T-helper 1 cell treated with Interleukin-12 subunit alpha and Interleukin-12 subunit beta and Interleukin-4 antibody, amounts not matched to agents 30 μg/mL and 1 μg/mL, for 36 hours (primary cell): ENCODE data around the gene GOLGA8A.
A peak's percentile ranks its signal among the peaks of the same experiment; 100 is the strongest.

Experiments used
- H3K27ac Mint-ChIP-seq: one replicate; pipeline ENCODE4 v1.8.0; 2021; ENCODE audit warnings: mild to moderate bottlenecking, mixed read lengths
- H3K27me3 Mint-ChIP-seq: one replicate; pipeline ENCODE4 v1.8.0; 2021; ENCODE audit warnings: low read depth, mixed read lengths
- H3K36me3 Mint-ChIP-seq: one replicate; pipeline ENCODE4 v1.8.0; 2021; ENCODE audit warnings: low read depth, mixed read lengths
- H3K4me1 Mint-ChIP-seq: one replicate; pipeline ENCODE4 v1.8.0; 2021; ENCODE audit warnings: low read depth, mixed read lengths
- H3K4me3 Mint-ChIP-seq: one replicate; pipeline ENCODE4 v1.8.0; 2021; ENCODE audit warnings: mild to moderate bottlenecking, moderate library complexity, mixed read lengths
- H3K9me3 Mint-ChIP-seq: one replicate; pipeline ENCODE4 v1.8.0; 2021; ENCODE audit warnings: mixed read lengths

Gene GOLGA8A

GRCh38 chr15:34437687-34438086 is at the start of gene GOLGA8A:
TSS of gene GOLGA8A (minus strand) at chr15:34437808. CDS start at chr15:34389691, 48,117 bp downstream.
- H3K27me3 Mint-ChIP-seq = peaks cover 17% of the 10 kb centered on the region
- H3K9me3 Mint-ChIP-seq = no peaks in the 10 kb centered on the region
- peaks cover 24% of the 10 kb centered on the region for H3K4me1 Mint-ChIP-seq
- H3K36me3 Mint-ChIP-seq = peaks cover 19% of the 10 kb centered on the region
- peak within 1 kb of the TSS; percentile 95 for H3K4me3 Mint-ChIP-seq
- H3K27ac Mint-ChIP-seq = peak within 1 kb of the TSS; percentile 94

GRCh38 chr15:34483644-34484043 is 46.0 kb upstream of the GOLGA8A start:
- Mint-ChIP-seq H3K9me3 (no peaks in the 10 kb centered on the region), H3K27ac (no peak overlapping the region), H3K4me3 (no peak overlapping the region), H3K36me3 (no peaks in the 10 kb centered on the region), H3K4me1 (no peaks in the 10 kb centered on the region), H3K27me3 (peaks cover 70% of the 10 kb centered on the region)

GRCh38 chr15:34481370-34481769 is 43.8 kb upstream of the GOLGA8A start:
- H3K9me3 Mint-ChIP-seq = no peaks in the 10 kb centered on the region
- peaks cover 74% of the 10 kb centered on the region for H3K27me3 Mint-ChIP-seq
- H3K27ac Mint-ChIP-seq = no peak overlapping the region
- H3K4me1 Mint-ChIP-seq = no peaks in the 10 kb centered on the region
- H3K36me3 Mint-ChIP-seq = no peaks in the 10 kb centered on the region
- no peak overlapping the region for H3K4me3 Mint-ChIP-seq

- Mint-ChIP-seq H3K36me3 (no peaks in the 10 kb centered on the region), H3K9me3 (no peaks in the 10 kb centered on the region), H3K27ac (no peak overlapping the region), H3K4me1 (peaks cover 4% of the 10 kb centered on the region), H3K27me3 (peaks cover 45% of the 10 kb centered on the region), H3K4me3 (no peak overlapping the region)
These were observed 36.2 kb upstream of the GOLGA8A start for GRCh38 chr15:34473840-34474239.

- H3K27me3 Mint-ChIP-seq = peaks cover 37% of the 10 kb centered on the region
- no peaks in the 10 kb centered on the region for H3K9me3 Mint-ChIP-seq
- H3K36me3 Mint-ChIP-seq = no peaks in the 10 kb centered on the region
- no peak overlapping the region for H3K4me3 Mint-ChIP-seq
- H3K4me1 Mint-ChIP-seq = peaks cover 8% of the 10 kb centered on the region
- H3K27ac Mint-ChIP-seq = no peak overlapping the region
These were observed 35.3 kb upstream of the GOLGA8A start for GRCh38 chr15:34472947-34473346.

GRCh38 chr15:34470892-34471291 is 33.3 kb upstream of the GOLGA8A start:
- no peaks in the 10 kb centered on the region for H3K9me3 Mint-ChIP-seq
- H3K36me3 Mint-ChIP-seq = no peaks in the 10 kb centered on the region
- H3K4me3 Mint-ChIP-seq = no peak overlapping the region
- no peak overlapping the region for H3K27ac Mint-ChIP-seq
- H3K27me3 Mint-ChIP-seq = peaks cover 25% of the 10 kb centered on the region
- H3K4me1 Mint-ChIP-seq = peaks cover 8% of the 10 kb centered on the region

- Mint-ChIP-seq H3K4me1 (peaks cover 8% of the 10 kb centered on the region), H3K36me3 (no peaks in the 10 kb centered on the region), H3K4me3 (no peak overlapping the region), H3K9me3 (no peaks in the 10 kb centered on the region), H3K27me3 (peaks cover 21% of the 10 kb centered on the region), H3K27ac (no peak overlapping the region)
These were observed 32.5 kb upstream of the GOLGA8A start for GRCh38 chr15:34470091-34470490.

GRCh38 chr15:34461730-34462129 is 24.1 kb upstream of the GOLGA8A start:
- Mint-ChIP-seq H3K36me3 (no peaks in the 10 kb centered on the region), H3K4me3 (no peak overlapping the region), H3K27ac (no peak overlapping the region), H3K9me3 (no peaks in the 10 kb centered on the region), H3K27me3 (peaks cover 58% of the 10 kb centered on the region), H3K4me1 (no peaks in the 10 kb centered on the region)

- Mint-ChIP-seq H3K36me3 (no peaks in the 10 kb centered on the region), H3K9me3 (no peaks in the 10 kb centered on the region), H3K4me3 (no peak overlapping the region), H3K27me3 (peaks cover 60% of the 10 kb centered on the region), H3K4me1 (no peaks in the 10 kb centered on the region), H3K27ac (no peak overlapping the region)
These were observed 22.8 kb upstream of the GOLGA8A start for GRCh38 chr15:34460451-34460850.

GRCh38 chr15:34456658-34457057 is 19.1 kb upstream of the GOLGA8A start:
- Mint-ChIP-seq H3K4me3 (no peak overlapping the region), H3K27ac (no peak overlapping the region), H3K27me3 (peaks cover 60% of the 10 kb centered on the region), H3K36me3 (no peaks in the 10 kb centered on the region), H3K4me1 (no peaks in the 10 kb centered on the region), H3K9me3 (no peaks in the 10 kb centered on the region)

- no peak overlapping the region for H3K27ac Mint-ChIP-seq
- no peaks in the 10 kb centered on the region for H3K36me3 Mint-ChIP-seq
- H3K4me3 Mint-ChIP-seq = no peak overlapping the region
- no peaks in the 10 kb centered on the region for H3K4me1 Mint-ChIP-seq
- no peaks in the 10 kb centered on the region for H3K9me3 Mint-ChIP-seq
- H3K27me3 Mint-ChIP-seq = peaks cover 63% of the 10 kb centered on the region
These were observed 5.3 kb upstream of the GOLGA8A start for GRCh38 chr15:34442891-34443290.

- peaks cover 7% of the 10 kb centered on the region for H3K36me3 Mint-ChIP-seq
- H3K9me3 Mint-ChIP-seq = no peaks in the 10 kb centered on the region
- peaks cover 13% of the 10 kb centered on the region for H3K4me1 Mint-ChIP-seq
- H3K27ac Mint-ChIP-seq = no peak overlapping the region
- H3K27me3 Mint-ChIP-seq = peaks cover 39% of the 10 kb centered on the region
- no peak overlapping the region for H3K4me3 Mint-ChIP-seq
These were observed 2.3 kb upstream of the GOLGA8A start for GRCh38 chr15:34439878-34440277.

- Mint-ChIP-seq H3K9me3 (no peaks in the 10 kb centered on the region), H3K27me3 (peaks cover 14% of the 10 kb centered on the region), H3K4me3 (peak overlapping the region; percentile 86), H3K36me3 (peaks cover 25% of the 10 kb centered on the region), H3K27ac (no peak overlapping the region), H3K4me1 (peaks cover 27% of the 10 kb centered on the region)
These were observed 609 bp downstream of the GOLGA8A start for GRCh38 chr15:34436956-34437442.

- H3K4me1 Mint-ChIP-seq = peaks cover 29% of the 10 kb centered on the region
- H3K4me3 Mint-ChIP-seq = peak overlapping the region; percentile 86
- H3K36me3 Mint-ChIP-seq = peaks cover 30% of the 10 kb centered on the region
- peaks cover 8% of the 10 kb centered on the region for H3K27me3 Mint-ChIP-seq
- H3K27ac Mint-ChIP-seq = peak overlapping the region; percentile 80
- H3K9me3 Mint-ChIP-seq = no peaks in the 10 kb centered on the region
These were observed 1.3 kb downstream of the GOLGA8A start for GRCh38 chr15:34436126-34436955.

- Mint-ChIP-seq H3K27ac (peak overlapping the region; percentile 80), H3K4me1 (peaks cover 31% of the 10 kb centered on the region), H3K36me3 (peaks cover 33% of the 10 kb centered on the region), H3K27me3 (peaks cover 5% of the 10 kb centered on the region), H3K9me3 (no peaks in the 10 kb centered on the region), H3K4me3 (peak overlapping the region; percentile 86)
These were observed 1.9 kb downstream of the GOLGA8A start for GRCh38 chr15:34435658-34436057.
